ENCODE measurements around the gene PLXNB2.

PLXNB2 gene

DNA sequence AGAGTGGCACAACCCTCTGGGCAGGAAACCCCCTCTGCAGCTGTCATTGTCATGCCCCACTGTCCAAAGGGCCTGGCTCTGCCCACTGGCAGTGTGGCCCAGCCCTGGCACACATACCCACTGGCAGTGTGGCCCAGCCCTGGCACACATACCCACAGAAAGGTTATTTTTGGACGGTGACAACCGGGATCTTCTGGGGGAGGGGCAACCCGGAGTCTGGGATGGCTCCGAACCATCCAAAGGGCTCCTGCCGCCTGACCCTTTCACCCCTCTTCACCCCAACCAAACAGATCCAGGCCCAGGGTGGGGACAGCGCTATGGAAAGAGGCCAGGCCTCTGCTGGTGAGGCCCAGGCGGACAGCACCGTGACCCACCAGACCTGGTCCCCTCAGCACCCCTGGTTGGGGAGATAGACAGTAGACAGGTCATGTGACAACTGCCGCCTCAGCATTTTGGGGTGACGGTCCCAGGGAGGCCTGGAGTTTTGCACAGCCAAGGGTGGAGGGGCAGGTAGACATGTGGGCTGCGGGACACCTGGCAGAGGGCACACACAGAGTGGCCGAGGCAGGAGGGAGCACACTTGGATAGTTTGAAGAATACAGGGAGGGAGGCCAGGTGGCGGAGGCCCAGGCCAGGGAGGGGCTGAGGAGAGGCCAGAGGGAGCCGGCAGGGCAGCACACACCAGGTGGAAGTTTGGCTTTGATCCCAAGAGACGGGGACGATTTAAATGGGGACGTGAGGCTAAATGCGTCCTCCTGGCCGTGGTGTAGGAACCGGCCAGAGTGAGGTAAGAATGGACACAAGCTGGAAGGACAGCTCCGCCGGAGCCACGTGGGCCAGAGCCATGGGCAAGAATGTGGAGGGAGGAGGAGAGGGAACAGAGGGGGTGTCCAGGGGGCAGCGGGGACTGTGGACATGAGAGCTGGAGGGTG is 48.8 kb downstream of the PLXNB2 start:
- DNase-seq (ENCODE audit: insufficient read length, low spot score): no peak
- TF ChIP-seq SPI1 (IDR thresholded peaks at IDR 0.05; ENCODE audit: low read depth, low read length) (no peak), POLR2A (IDR thresholded peaks at IDR 0.05; ENCODE audit: low read depth, low read length) (no peak), POU2F2 (IDR thresholded peaks at IDR 0.05; ENCODE audit: low read depth, low read length) (no peak), TAF1 (IDR thresholded peaks at IDR 0.05; ENCODE audit: low read depth, low read length) (no peak), POLR2AphosphoS5 (IDR thresholded peaks at IDR 0.05; ENCODE audit: low read depth, low read length) (no peak), PAX5 (IDR thresholded peaks at IDR 0.05; ENCODE audit: insufficient read depth, low read length, severe bottlenecking) (no peak)
- no peak for FAIRE-seq

DNA sequence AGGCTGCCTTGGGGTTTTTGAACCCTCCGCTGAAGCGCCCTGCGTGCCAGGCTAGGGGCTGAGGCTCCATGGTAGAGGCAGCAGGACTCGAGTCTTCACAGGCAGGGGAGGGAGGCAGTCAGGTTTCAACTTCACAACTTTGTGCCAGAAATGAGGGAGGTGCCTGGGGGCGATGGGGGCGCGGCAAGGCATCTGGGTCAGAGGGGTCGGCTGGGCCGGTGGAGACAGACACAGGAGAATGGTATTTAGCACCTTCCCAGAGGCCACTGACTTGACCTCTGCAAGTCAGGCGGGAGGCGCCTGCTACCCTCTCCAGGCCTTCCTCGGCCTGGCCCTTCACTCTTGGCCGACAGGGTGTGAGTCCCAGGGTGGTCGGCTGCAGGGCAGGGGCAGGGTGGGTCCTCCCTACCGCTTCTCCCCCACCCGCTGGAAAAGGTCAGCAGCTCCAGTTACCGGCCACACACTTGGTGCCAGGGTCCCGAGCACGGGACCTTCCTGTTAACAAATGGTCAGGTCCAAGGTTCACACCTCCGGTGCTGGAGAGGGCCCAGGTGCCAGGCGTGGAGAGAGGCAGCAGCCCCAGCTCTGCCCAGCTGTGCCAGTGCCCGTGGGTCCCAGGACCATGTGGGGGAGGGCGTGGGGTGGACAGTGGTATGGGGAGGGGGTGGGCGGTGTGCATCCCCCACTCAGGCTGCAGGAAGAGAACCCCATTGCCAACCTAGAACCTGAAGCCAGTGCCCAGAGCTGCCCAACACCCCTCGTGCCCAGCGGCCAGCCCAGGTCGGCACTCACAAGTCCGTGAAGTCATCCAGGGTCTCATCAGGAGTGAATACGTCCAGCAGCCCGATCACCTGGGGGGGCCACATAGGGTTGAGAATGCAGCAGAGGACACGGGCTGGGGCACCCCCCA is 49.7 kb downstream of the PLXNB2 start:
- DNase-seq (ENCODE audit: insufficient read length, low spot score) (no peak), FAIRE-seq (no peak)
- TF ChIP-seq PAX5 (IDR thresholded peaks at IDR 0.05; ENCODE audit: insufficient read depth, low read length, severe bottlenecking): no peak
- TF ChIP-seq POLR2A (IDR thresholded peaks at IDR 0.05; ENCODE audit: low read depth, low read length): no peak
- TF ChIP-seq POU2F2 (IDR thresholded peaks at IDR 0.05; ENCODE audit: low read depth, low read length): no peak
- no peak for TF ChIP-seq POLR2AphosphoS5 (IDR thresholded peaks at IDR 0.05; ENCODE audit: low read depth, low read length)

DNA sequence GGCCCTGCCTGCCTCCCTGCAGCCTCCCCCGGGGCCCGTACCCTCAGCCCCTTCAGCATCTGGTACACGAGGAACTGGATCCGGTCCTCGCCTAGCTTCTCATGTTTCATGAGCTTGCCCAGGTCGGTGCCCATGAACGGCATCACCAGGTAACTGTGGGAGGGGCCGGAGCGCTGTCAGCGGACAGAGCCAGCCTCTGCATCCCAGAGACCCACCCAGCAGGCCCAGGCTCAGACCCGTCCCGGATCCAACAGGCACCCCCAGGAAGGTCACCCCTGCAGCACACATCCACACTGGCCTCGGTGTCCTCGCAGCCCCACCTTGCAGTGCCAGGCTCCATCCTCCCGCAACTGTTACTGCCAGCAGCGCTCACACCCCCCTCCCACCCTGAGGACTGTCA is 50.4 kb downstream of the PLXNB2 start:
- TF ChIP-seq PAX5 (IDR thresholded peaks at IDR 0.05; ENCODE audit: insufficient read depth, low read length, severe bottlenecking): no peak
- no peak for TF ChIP-seq TAF1 (IDR thresholded peaks at IDR 0.05; ENCODE audit: low read depth, low read length)
- TF ChIP-seq POU2F2 (IDR thresholded peaks at IDR 0.05; ENCODE audit: low read depth, low read length): no peak
- no peak for TF ChIP-seq SPI1 (IDR thresholded peaks at IDR 0.05; ENCODE audit: low read depth, low read length)
- TF ChIP-seq POLR2A (IDR thresholded peaks at IDR 0.05; ENCODE audit: low read depth, low read length): no peak
- no peak for TF ChIP-seq POLR2AphosphoS5 (IDR thresholded peaks at IDR 0.05; ENCODE audit: low read depth, low read length)
- no peak for DNase-seq (ENCODE audit: insufficient read length, low spot score)
- no peak for FAIRE-seq

DNA sequence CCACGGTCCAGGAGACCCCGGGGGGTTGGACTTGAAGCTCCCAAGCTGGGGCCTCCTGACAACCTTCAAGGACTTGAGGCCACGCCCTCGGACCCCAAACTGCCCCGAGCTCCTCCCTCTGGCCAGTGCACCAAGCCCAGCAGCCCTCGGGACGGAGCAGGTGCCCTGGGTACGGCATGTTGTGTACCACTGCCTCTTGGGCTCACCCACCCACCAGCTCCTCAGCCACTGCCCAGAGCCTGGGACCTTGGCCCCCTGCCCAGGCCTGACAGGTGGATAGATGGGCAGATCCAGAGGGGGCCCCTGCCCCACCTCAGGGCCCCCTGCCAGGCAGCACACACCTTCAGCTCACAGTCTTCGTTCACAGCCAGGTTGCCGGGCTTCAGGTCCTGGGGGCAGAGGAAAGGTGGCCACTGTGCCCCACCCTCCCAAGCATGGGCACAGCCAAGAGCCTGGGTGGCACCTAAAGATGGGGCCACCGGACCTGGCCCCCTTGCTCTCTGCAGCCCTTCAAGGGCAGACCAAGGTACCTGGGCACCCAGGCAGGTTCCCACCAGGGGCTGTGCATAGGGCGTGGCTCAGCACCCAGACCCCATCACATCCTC is 51.1 kb downstream of the PLXNB2 start:
- TF ChIP-seq POU2F2 (IDR thresholded peaks at IDR 0.05; ENCODE audit: low read depth, low read length) (no peak), POLR2A (IDR thresholded peaks at IDR 0.05; ENCODE audit: low read depth, low read length) (no peak), PAX5 (IDR thresholded peaks at IDR 0.05; ENCODE audit: insufficient read depth, low read length, severe bottlenecking) (no peak), TAF1 (IDR thresholded peaks at IDR 0.05; ENCODE audit: low read depth, low read length) (no peak), SPI1 (IDR thresholded peaks at IDR 0.05; ENCODE audit: low read depth, low read length) (no peak), POLR2AphosphoS5 (IDR thresholded peaks at IDR 0.05; ENCODE audit: low read depth, low read length) (no peak)
- DNase-seq (ENCODE audit: insufficient read length, low spot score): no peak
- no peak for FAIRE-seq

DNA sequence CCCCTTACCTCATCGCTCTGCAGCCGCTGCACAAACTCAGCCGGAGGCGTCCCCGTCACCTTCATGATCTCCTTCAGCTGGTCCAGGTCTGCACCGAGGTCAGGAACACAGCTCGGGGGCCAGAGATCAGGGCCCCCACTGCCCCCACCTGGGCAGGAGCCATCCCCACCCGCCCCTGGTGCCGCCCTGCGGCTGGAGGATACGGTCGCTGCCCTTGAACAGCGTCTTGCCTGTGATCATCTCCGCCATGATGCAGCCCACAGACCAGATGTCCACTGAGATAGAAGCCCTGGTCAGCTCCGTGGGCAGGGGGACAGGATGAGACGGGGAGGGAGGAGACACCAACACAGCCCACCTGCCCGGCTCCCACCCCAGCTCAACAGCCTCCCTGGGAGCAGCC is 51.8 kb downstream of the PLXNB2 start:
- no peak for DNase-seq (ENCODE audit: insufficient read length, low spot score)
- no peak for FAIRE-seq
- no peak for TF ChIP-seq SPI1 (IDR thresholded peaks at IDR 0.05; ENCODE audit: low read depth, low read length)
- TF ChIP-seq PAX5 (IDR thresholded peaks at IDR 0.05; ENCODE audit: insufficient read depth, low read length, severe bottlenecking): no peak
- TF ChIP-seq POLR2A (IDR thresholded peaks at IDR 0.05; ENCODE audit: low read depth, low read length): no peak
- no peak for TF ChIP-seq TAF1 (IDR thresholded peaks at IDR 0.05; ENCODE audit: low read depth, low read length)
- no peak for TF ChIP-seq POLR2AphosphoS5 (IDR thresholded peaks at IDR 0.05; ENCODE audit: low read depth, low read length)
- no peak for TF ChIP-seq POU2F2 (IDR thresholded peaks at IDR 0.05; ENCODE audit: low read depth, low read length)

DNA sequence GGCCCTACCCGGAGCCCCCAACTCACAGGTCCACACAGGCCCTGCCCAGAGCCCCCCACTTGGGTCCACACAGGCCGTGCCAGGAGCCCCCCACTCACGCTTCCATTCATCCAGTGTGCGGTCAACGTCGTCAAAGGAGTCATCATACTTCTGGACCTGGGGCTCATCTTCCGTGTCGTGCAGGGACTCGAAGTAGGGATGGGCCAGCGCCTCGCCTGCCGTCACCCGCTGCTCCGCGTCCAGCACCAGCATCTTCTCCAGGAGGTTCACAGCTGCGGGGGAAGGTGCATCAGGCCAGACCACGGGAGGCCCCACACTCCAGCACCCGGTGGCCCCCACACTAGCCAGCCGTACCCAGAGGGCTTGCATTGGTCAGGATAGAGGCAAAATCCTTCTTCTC is 52.3 kb downstream of the PLXNB2 start:
- DNase-seq (ENCODE audit: insufficient read length, low spot score): no peak
- TF ChIP-seq SPI1 (IDR thresholded peaks at IDR 0.05; ENCODE audit: low read depth, low read length): no peak
- TF ChIP-seq TAF1 (IDR thresholded peaks at IDR 0.05; ENCODE audit: low read depth, low read length): no peak
- no peak for TF ChIP-seq POLR2A (IDR thresholded peaks at IDR 0.05; ENCODE audit: low read depth, low read length)
- TF ChIP-seq POU2F2 (IDR thresholded peaks at IDR 0.05; ENCODE audit: low read depth, low read length): no peak
- no peak for TF ChIP-seq PAX5 (IDR thresholded peaks at IDR 0.05; ENCODE audit: insufficient read depth, low read length, severe bottlenecking)
- no peak for FAIRE-seq

DNA sequence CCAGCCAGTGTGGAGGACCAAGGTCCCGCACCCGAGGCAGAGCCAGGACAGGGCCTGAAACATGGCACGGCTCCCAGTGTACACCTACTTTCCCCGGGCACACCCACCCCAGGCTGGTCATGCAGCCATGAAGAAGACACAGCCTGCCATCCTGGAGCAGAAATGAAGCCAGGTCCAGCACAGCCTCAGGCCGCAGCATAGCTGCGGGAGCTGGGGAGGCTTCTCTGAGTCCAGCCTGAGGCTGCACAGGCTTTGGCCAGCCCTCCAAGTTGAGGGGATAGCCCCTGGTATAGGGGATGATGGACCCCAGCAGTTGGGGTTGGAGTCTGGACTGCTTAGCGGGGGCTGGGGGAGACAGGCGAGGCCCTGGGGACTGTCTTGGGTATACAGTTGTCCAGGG is 53.5 kb downstream of the PLXNB2 start:
- TF ChIP-seq PAX5 (IDR thresholded peaks at IDR 0.05; ENCODE audit: insufficient read depth, low read length, severe bottlenecking) (no peak), POLR2AphosphoS5 (IDR thresholded peaks at IDR 0.05; ENCODE audit: low read depth, low read length) (no peak), TAF1 (IDR thresholded peaks at IDR 0.05; ENCODE audit: low read depth, low read length) (no peak), SPI1 (IDR thresholded peaks at IDR 0.05; ENCODE audit: low read depth, low read length) (no peak), POU2F2 (IDR thresholded peaks at IDR 0.05; ENCODE audit: low read depth, low read length) (no peak), POLR2A (IDR thresholded peaks at IDR 0.05; ENCODE audit: low read depth, low read length) (no peak)
- FAIRE-seq (no peak), DNase-seq (ENCODE audit: insufficient read length, low spot score) (no peak)

DNA sequence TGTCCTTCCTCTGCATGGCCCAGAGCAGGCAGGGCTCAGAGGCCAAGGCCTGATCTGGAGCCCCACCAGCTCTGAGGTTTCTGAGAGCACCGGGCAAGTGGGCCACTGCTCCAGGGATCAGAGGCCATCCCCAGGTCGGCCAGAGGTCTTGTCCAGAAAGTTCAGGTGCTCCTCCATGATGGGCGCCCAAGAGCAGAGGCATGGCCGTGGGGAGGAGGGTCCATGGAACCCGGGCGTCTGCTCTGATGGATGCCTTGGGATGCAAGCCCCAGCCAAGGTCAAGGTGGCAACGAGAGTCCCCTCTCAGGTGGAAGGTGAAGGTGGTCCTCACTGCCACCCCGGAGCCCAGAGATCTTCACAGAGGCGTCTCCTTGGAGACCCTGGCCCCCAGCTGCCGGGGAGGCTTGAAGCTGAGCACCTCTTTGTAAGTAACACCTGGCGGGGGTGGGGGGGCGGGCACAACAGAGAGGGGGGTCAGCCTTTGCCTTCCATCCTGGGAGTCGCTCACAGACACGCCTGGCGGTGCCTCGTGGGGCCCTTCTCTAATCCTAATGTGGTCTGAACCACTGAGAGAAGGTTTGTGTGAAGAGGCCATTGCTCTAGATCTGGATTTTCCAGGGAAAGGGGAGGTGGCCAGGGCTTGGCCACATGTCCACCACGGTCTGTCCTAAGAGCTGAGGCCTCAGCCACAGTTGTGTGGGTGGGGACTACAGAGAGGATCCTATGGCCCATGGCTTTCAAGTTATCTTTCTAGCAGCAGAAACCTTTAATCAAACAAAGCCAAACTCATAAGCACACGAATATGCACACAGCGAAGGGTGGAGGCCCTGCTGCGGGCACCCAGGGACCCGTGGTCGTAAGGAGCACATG is 54.2 kb downstream of the PLXNB2 start:
- DNase-seq (ENCODE audit: insufficient read length, low spot score) (no peak), FAIRE-seq (no peak)
- TF ChIP-seq POLR2A (IDR thresholded peaks at IDR 0.05; ENCODE audit: low read depth, low read length) (no peak), TAF1 (IDR thresholded peaks at IDR 0.05; ENCODE audit: low read depth, low read length) (no peak), POLR2AphosphoS5 (IDR thresholded peaks at IDR 0.05; ENCODE audit: low read depth, low read length) (no peak), SPI1 (IDR thresholded peaks at IDR 0.05; ENCODE audit: low read depth, low read length) (no peak), PAX5 (IDR thresholded peaks at IDR 0.05; ENCODE audit: insufficient read depth, low read length, severe bottlenecking) (no peak), POU2F2 (IDR thresholded peaks at IDR 0.05; ENCODE audit: low read depth, low read length) (no peak)

Measured in GM12891 (cell line).